Esophagus squamous epithelium (tissue), 4 donors: ENCODE data around the gene RAB11FIP3.

ENCODE experiments used
- CTCF ChIP-seq, 6 experiments: fragments of 450-650 bp in 4 of 6; fragments of 200-600 bp in 2 of 6; sonication (generic) in 2 of 6; IDR thresholded peaks; one replicate each; pipeline ENCODE4 v1.5.1; 2016 to 2019; ENCODE audit warnings: antibody characterized with exemption in 6 of 6, mild to moderate bottlenecking in 4 of 6, moderate library complexity in 4 of 6
- POLR2A ChIP-seq, 4 donors: fragments of 450-650 bp; IDR thresholded peaks; one replicate each; pipeline ENCODE4 v1.6.1; 2017; ENCODE audit warnings: antibody characterized with exemption in 4 of 4, mild to moderate bottlenecking in 4 of 4, moderate library complexity in 3 of 4

- no peak for TF ChIP-seq CTCF (IDR thresholded peaks at IDR 0.05)
- TF ChIP-seq POLR2A (IDR thresholded peaks at IDR 0.05): no peak
These were observed 861 bp downstream of the RAB11FIP3 start for GRCh38 chr16:426115-426905.
